ENCODE measurements around the gene CLK3.

CLK3 gene

DNA sequence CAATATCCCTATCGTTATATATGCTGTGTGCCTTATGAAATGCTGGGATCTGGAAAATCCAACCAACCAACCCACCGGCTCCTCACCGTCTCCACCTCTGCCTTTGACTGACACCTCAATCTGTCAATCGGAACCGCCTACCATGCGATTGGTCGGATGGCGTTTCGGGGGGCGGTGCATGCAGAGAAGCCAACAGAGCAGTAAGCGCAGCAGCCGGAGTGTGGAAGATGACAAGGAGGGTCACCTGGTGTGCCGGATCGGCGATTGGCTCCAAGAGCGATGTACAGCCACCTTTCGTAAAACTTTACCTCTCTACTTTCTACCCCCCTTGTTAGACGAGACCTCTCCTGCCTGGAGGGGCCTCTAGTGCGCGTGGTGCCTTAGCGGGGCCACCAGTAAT lies 6.3 kb downstream of the CLK3 start:
- DNase-seq (ENCODE audit: extremely low read depth, low read depth): no peak
- TF ChIP-seq CTCF (IDR thresholded peaks at IDR 0.05; ENCODE audit: low read depth, low read length): no peak

DNA sequence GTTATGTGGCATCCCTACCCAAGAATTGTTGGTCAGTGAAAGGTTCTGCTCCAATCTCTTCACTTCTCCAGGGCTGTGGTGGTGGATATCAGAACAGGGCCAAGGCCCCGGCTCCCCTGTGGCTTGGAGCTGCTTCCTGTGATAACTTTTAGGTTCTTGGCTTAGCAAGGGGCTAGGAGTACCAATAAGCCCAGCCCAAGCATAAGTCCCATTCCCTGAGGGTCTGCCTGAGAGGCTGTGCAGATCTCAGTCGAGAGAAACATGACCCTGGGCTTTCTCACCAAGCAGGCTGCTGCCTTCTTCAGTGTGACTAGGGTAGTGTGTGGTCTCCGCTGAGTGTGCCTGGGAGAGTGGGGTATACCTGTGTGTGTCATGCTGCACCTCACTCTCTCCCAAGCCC lies 7.1 kb downstream of the CLK3 start:
- DNase-seq (ENCODE audit: extremely low read depth, low read depth): no peak
- TF ChIP-seq CTCF (IDR thresholded peaks at IDR 0.05; ENCODE audit: low read depth, low read length): no peak

DNA sequence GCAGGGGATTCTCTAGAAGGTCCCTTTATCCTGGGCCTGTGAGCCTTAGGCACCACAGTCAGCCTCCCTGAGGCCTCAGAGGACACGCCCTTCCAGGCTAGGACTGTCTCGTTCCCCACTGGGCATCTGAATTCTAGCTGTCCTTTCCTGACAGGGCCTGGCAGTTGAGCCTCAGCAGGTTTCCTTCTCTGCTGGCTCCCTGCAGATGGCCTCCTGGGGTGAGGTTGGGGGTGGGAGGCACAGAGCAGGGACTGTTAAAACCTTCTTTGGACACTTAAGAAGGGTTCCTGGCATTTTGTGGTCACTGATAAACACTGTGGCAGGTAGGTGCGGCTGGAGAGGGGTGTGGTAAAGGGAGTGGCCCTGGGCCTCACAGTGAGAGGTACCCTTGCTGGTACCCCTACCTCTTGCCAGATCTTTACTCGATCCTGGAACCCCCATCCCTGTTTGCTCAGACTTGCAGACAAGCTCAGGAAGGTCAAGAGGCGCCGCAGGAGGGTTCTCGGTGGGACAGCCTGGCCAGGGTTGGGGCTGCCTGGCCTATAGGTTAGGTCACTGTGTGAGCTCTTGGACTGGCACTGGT lies 8.5 kb downstream of the CLK3 start:
- DNase-seq (ENCODE audit: extremely low read depth, low read depth): no peak
- no peak for TF ChIP-seq CTCF (IDR thresholded peaks at IDR 0.05; ENCODE audit: low read depth, low read length)

DNA sequence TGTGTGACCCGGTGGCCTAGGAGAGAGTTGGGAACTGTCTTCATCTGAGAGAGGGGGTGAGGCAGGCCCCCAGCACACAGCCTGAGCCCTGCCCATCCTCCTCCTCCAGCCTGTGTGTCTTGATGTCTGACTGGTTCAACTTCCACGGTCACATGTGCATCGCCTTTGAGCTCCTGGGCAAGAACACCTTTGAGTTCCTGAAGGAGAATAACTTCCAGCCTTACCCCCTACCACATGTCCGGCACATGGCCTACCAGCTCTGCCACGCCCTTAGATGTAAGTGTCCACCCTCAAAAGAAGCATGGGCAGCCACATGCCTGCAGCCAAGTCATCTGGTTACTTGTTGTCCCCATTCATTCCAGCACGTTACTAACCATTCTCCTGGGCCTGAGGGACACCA lies 10.1 kb downstream of the CLK3 start:
- TF ChIP-seq CTCF (IDR thresholded peaks at IDR 0.05; ENCODE audit: low read depth, low read length): no peak
- DNase-seq (ENCODE audit: extremely low read depth, low read depth): no peak

- no peak for DNase-seq (ENCODE audit: extremely low read depth, low read depth)
- no peak for TF ChIP-seq CTCF (IDR thresholded peaks at IDR 0.05; ENCODE audit: low read depth, low read length)
Observed at GRCh38 chr15:74626336-74626735, 10.7 kb downstream of the CLK3 start.

GRCh38 chr15:74626752-74627692 lies 11.4 kb downstream of the CLK3 start:
- TF ChIP-seq CTCF (IDR thresholded peaks at IDR 0.05; ENCODE audit: low read depth, low read length): no peak
- no peak for DNase-seq (ENCODE audit: extremely low read depth, low read depth)

GRCh38 chr15:74627766-74628165 lies 12.1 kb downstream of the CLK3 start:
- DNase-seq (ENCODE audit: extremely low read depth, low read depth): no peak
- TF ChIP-seq CTCF (IDR thresholded peaks at IDR 0.05; ENCODE audit: low read depth, low read length): no peak
